ENCODE measurements around the gene NEK6. TPM values are rescaled to one million over a fixed set of nuclear protein-coding genes. Genes with fewer than 3 reads are reported as not detected.

The NEK6 gene
- total RNA-seq, 2 experiments from 2014 or later = 0.89 to 1.7 TPM

GRCh38 chr9:124344291-124345050 lies 86.7 kb downstream of the NEK6 start:
- TF ChIP-seq, protein P1, sequence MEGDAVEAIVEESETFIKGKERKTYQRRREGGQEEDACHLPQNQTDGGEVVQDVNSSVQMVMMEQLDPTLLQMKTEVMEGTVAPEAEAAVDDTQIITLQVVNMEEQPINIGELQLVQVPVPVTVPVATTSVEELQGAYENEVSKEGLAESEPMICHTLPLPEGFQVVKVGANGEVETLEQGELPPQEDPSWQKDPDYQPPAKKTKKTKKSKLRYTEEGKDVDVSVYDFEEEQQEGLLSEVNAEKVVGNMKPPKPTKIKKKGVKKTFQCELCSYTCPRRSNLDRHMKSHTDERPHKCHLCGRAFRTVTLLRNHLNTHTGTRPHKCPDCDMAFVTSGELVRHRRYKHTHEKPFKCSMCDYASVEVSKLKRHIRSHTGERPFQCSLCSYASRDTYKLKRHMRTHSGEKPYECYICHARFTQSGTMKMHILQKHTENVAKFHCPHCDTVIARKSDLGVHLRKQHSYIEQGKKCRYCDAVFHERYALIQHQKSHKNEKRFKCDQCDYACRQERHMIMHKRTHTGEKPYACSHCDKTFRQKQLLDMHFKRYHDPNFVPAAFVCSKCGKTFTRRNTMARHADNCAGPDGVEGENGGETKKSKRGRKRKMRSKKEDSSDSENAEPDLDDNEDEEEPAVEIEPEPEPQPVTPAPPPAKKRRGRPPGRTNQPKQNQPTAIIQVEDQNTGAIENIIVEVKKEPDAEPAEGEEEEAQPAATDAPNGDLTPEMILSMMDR (IDR thresholded peaks at IDR 0.05) = no peak
- no peak overlapping the region for H3K4me3 Mint-ChIP-seq
- intact Hi-C loops (cut with DNase I, micrococcal nuclease) = no loop called here
- Histone ChIP-seq H3K36me3 (ENCODE audit: insufficient read depth, low read length) (peaks cover 3% of the 10 kb centered on the region), H3K27ac (ENCODE audit: low read depth in 1 of 2, low read length in 2 of 2) (no peak overlapping the region), H3K4me1 (ENCODE audit: insufficient read depth, low read length) (no peaks in the 10 kb centered on the region), H3K9me3 (ENCODE audit: control insufficient read depth in 1 of 2, insufficient read depth in 1 of 2, low read length in 2 of 2) (peaks cover 0 to under 1% of the 10 kb centered on the region in 2 experiments), H3K27me3 (ENCODE audit: control insufficient read depth in 1 of 2, insufficient read depth in 2 of 2, low read length in 2 of 2) (no peaks in the 10 kb centered on the region), H3K4me3 (ENCODE audit: low read length) (no peak overlapping the region)
- no peaks in the 10 kb centered on the region for H3K4me1 Mint-ChIP-seq (ENCODE audit: low read depth)
- DNase-seq = no peak
- H3K27me3 Mint-ChIP-seq = no peaks in the 10 kb centered on the region
- ATAC-seq (ENCODE audit: poor library complexity) = no peak
- no peaks in the 10 kb centered on the region for H3K9me3 Mint-ChIP-seq
- no peak overlapping the region for H3K27ac Mint-ChIP-seq
- peaks cover 22% of the 10 kb centered on the region for H3K36me3 Mint-ChIP-seq (ENCODE audit: low read depth)
- ChIA-PET CTCF (no interaction called here), POLR2A (no interaction called here)

DNA sequence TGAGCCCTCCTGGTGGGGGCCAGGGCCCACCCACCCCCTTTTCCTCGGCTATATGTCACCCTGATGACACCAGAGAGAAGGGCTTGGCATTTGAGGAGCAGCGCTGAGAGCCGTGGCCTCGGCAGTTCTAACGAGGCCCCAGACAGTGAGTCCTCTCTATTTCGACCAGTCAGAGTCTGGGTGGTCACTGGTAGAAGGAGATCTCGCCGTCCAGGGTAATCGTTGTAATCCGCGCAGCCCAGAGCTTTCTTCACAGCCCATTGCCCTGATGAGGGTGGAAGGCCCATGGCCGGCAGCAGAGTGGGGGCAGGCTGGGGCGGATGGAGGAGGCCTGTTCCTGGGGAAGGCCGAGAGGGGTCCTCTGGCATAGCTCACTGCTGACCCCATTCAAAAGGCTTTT lies 87.3 kb downstream of the NEK6 start:
- Histone ChIP-seq H3K27ac (ENCODE audit: low read depth in 1 of 2, low read length in 2 of 2) (no peak overlapping the region), H3K4me1 (ENCODE audit: insufficient read depth, low read length) (no peaks in the 10 kb centered on the region), H3K4me3 (ENCODE audit: low read length) (no peak overlapping the region), H3K27me3 (ENCODE audit: control insufficient read depth in 1 of 2, insufficient read depth in 2 of 2, low read length in 2 of 2) (no peaks in the 10 kb centered on the region), H3K36me3 (ENCODE audit: insufficient read depth, low read length) (peaks cover 9% of the 10 kb centered on the region), H3K9me3 (ENCODE audit: control insufficient read depth in 1 of 2, insufficient read depth in 1 of 2, low read length in 2 of 2) (no peaks in the 10 kb centered on the region)
- Mint-ChIP-seq H3K27ac (no peak overlapping the region), H3K36me3 (ENCODE audit: low read depth) (peaks cover 25% of the 10 kb centered on the region), H3K4me1 (ENCODE audit: low read depth) (no peaks in the 10 kb centered on the region), H3K4me3 (no peak overlapping the region), H3K27me3 (no peaks in the 10 kb centered on the region), H3K9me3 (no peaks in the 10 kb centered on the region)
- TF ChIP-seq, protein P1 (IDR thresholded peaks at IDR 0.05) = no peak
- CTCF ChIA-PET = no interaction called here
- intact Hi-C loops (cut with DNase I, micrococcal nuclease) = no loop called here
- ATAC-seq (ENCODE audit: poor library complexity) (no peak), DNase-seq (no peak)
- POLR2A ChIA-PET = no interaction called here

GRCh38 chr9:124345751-124346281 lies 88.1 kb downstream of the NEK6 start:
- POLR2A ChIA-PET = no interaction called here
- TF ChIP-seq, protein P1 (IDR thresholded peaks at IDR 0.05) = no peak
- Mint-ChIP-seq H3K4me3 (no peak overlapping the region), H3K4me1 (ENCODE audit: low read depth) (no peaks in the 10 kb centered on the region), H3K27ac (no peak overlapping the region), H3K27me3 (no peaks in the 10 kb centered on the region), H3K36me3 (ENCODE audit: low read depth) (peaks cover 32% of the 10 kb centered on the region), H3K9me3 (no peaks in the 10 kb centered on the region)
- intact Hi-C loops (cut with DNase I, micrococcal nuclease) = no loop called here
- Histone ChIP-seq H3K9me3 (ENCODE audit: control insufficient read depth in 1 of 2, insufficient read depth in 1 of 2, low read length in 2 of 2) (no peaks in the 10 kb centered on the region), H3K4me3 (ENCODE audit: low read length) (no peak overlapping the region), H3K36me3 (ENCODE audit: insufficient read depth, low read length) (peaks cover 16% of the 10 kb centered on the region), H3K27me3 (ENCODE audit: control insufficient read depth in 1 of 2, insufficient read depth in 2 of 2, low read length in 2 of 2) (no peaks in the 10 kb centered on the region), H3K4me1 (ENCODE audit: insufficient read depth, low read length) (no peaks in the 10 kb centered on the region), H3K27ac (ENCODE audit: low read depth in 1 of 2, low read length in 2 of 2) (no peak overlapping the region)
- CTCF ChIA-PET = no interaction called here
- ATAC-seq (ENCODE audit: poor library complexity) (no peak), DNase-seq (no peak)
